HepG2 (cell line): ENCODE results near the gene NUSAP1. TPM values are rescaled to one million over a fixed set of nuclear protein-coding genes. Genes with fewer than 3 reads are reported as not detected.

Source experiments
- ATAC-seq: fragments of 200-7000 bp; cut with Tn5 transposase; 3 replicates; pipeline ENCODE4 v1.9.1; 2020; ENCODE audit warnings: mild to moderate bottlenecking, moderate library complexity
- BruUV-seq: library from RNA; stranded (reverse); fragments of 400-500 nt; replicated peaks from 2 replicates; lab custom pipeline; 2021; lab: Mats Ljungman, UMichigan
- CTCF ChIA-PET: fragments of 300-600 bp; formaldehyde crosslinking; extraction: SDS; loops from one replicate; lab custom pipeline; 2021; ENCODE audit warnings: low total read pairs, inconsistent platforms, low intra/inter-chr PET ratio; lab: Yijun Ruan, JAX
- POLR2A ChIA-PET: fragments of 350-600 bp; sonication (Branson Sonifier 250); formaldehyde crosslinking; loops from one replicate; lab custom pipeline; 2020; ENCODE audit warnings: antibody characterized with exemption, inconsistent platforms; lab: Yijun Ruan, JAX
- DNase-seq: peaks from one replicate; pipeline ENCODE4 v3.0.0-alpha.2; 2015; ENCODE audit warnings: low spot score
- FAIRE-seq: peaks from 3 replicates; lab custom pipeline; 2011; peaks lifted over from hg19 to GRCh38; lab: Jason Lieb, UNC
- H2AFZ ChIP-seq: one replicate; pipeline ENCODE4 v1.6.1; 2011; ENCODE audit warnings: low read length, inconsistent platforms
- H3K27ac ChIP-seq: fragments of 300-600 bp; 3 replicates; pipeline ENCODE4 v1.8.0; 2011; ENCODE audit warnings: mixed run types, mild to moderate bottlenecking, mixed read lengths, low read length, inconsistent platforms; ENCODE audit not compliant: insufficient read depth; ENCODE audit errors: extremely low read length
- H3K27me3 ChIP-seq, 2 experiments: fragments of 200-600 bp in 1 of 2; 2 replicates in 1 of 2; 3 replicates in 1 of 2; pipeline versions ENCODE4 v1.6.0 to v1.8.0; 2011; ENCODE audit warnings: low read length in 2 of 2, mild to moderate bottlenecking in 2 of 2, moderate library complexity in 2 of 2, inconsistent platforms in 1 of 2; ENCODE audit not compliant: insufficient read depth in 2 of 2, control insufficient read depth in 1 of 2
- H3K36me3 ChIP-seq, 2 experiments: fragments of 200-600 bp in 1 of 2; replicated peaks in 1 of 2; 2 replicates in 1 of 2; 3 replicates in 1 of 2; pipeline versions ENCODE4 v1.5.1 to v1.8.0; 2011; ENCODE audit warnings: low read length in 2 of 2, inconsistent platforms in 1 of 2; ENCODE audit not compliant: insufficient read depth in 2 of 2, control insufficient read depth in 1 of 2
- H3K4me1 ChIP-seq: 2 replicates; pipeline ENCODE4 v1.5.1; 2012; ENCODE audit warnings: low read length, inconsistent platforms; ENCODE audit not compliant: insufficient read depth
- H3K4me2 ChIP-seq: 2 replicates; pipeline ENCODE4 v1.6.0; 2011; ENCODE audit warnings: low read depth, low read length, inconsistent platforms
- H3K4me3 ChIP-seq, 3 experiments: fragments of 200-600 bp in 1 of 3; sonication (generic), shearing (Covaris generic) in 1 of 3; replicated peaks in 1 of 3; 2 replicates each; pipeline ENCODE4 v1.5.1; 2011 to 2016; ENCODE audit warnings: low read length in 3 of 3, inconsistent platforms in 2 of 3, low read depth in 2 of 3, mild to moderate bottlenecking in 2 of 3, control low read depth in 1 of 3, mixed read lengths in 1 of 3; ENCODE audit not compliant: insufficient read depth in 1 of 3
- H3K79me2 ChIP-seq: one replicate; pipeline ENCODE4 v1.6.1; 2011; ENCODE audit warnings: low read length, inconsistent platforms; ENCODE audit not compliant: insufficient read depth
- H3K9ac ChIP-seq: 2 replicates; pipeline ENCODE4 v1.6.0; 2011; ENCODE audit warnings: mild to moderate bottlenecking, low read depth, low read length, inconsistent platforms; ENCODE audit not compliant: insufficient read depth
- H3K9me3 ChIP-seq: 2 replicates; pipeline ENCODE4 v1.5.1; 2012; ENCODE audit warnings: mild to moderate bottlenecking, low read length
- H4K20me1 ChIP-seq: 2 replicates; pipeline ENCODE4 v1.6.0; 2011; ENCODE audit warnings: inconsistent platforms, mild to moderate bottlenecking, low read length, moderate library complexity; ENCODE audit not compliant: insufficient read depth
- ELF1 ChIP-seq: sonication (generic); formaldehyde crosslinking; IDR thresholded peaks from 2 replicates; pipeline ENCODE4 v1.4.0; 2020; ENCODE audit warnings: missing genetic modification reagents
- FOSL1 ChIP-seq: sonication (generic); formaldehyde crosslinking; IDR thresholded peaks from 2 replicates; pipeline ENCODE4 v1.9.0; 2021; ENCODE audit warnings: missing genetic modification reagents, borderline replicate concordance
- SMC3 ChIP-seq: IDR thresholded peaks from 2 replicates; pipeline ENCODE4 v1.6.1; 2011; ENCODE audit warnings: low read length, improper control_type of control experiment
- ZBTB7B ChIP-seq: sonication (generic); formaldehyde crosslinking; IDR thresholded peaks from 2 replicates; pipeline ENCODE4 v1.4.0; 2020; ENCODE audit warnings: missing genetic modification reagents
- ZC3H4 ChIP-seq: sonication (generic); formaldehyde crosslinking; IDR thresholded peaks from 2 replicates; pipeline ENCODE4 v1.4.0; 2020; ENCODE audit warnings: missing genetic modification reagents, borderline replicate concordance
- ZNF256 ChIP-seq: sonication (generic); formaldehyde crosslinking; conservative IDR thresholded peaks from 2 replicates; pipeline ENCODE4 v1.4.0; 2020; ENCODE audit warnings: missing genetic modification reagents
- ZNF652 ChIP-seq: IDR thresholded peaks from 2 replicates; pipeline ENCODE4 v1.6.1; 2016; ENCODE audit warnings: low read depth, borderline replicate concordance
- WGBS: methylation state at CpG from one replicate; pipeline ENCODE4 v1.1.6; 2017; ENCODE audit warnings: low lambda C conversion rate; 5-methylcytosine and 5-hydroxymethylcytosine counted together
- in situ Hi-C: cut with HindIII; loops from 2 replicates; pipeline ENCODE4 v1.10.0; 2017; ENCODE audit warnings: low pct_unique_long_range_greater_than_20kb; ENCODE audit not compliant: extremely low pct_ligation_motif_present
- intact Hi-C: fragments of 100-400 bp; cut with micrococcal nuclease; formaldehyde crosslinking; loops from one replicate; pipeline ENCODE4 v1.10.0; 2022; ENCODE audit not compliant: unreplicated experiment
- polyA plus RNA-seq, 8 experiments: library from polyadenylated mRNA; depleted of rRNA in 3 of 8; stranded (reverse) in 7 of 8; unstranded in 1 of 8; fragments of >200 nt; fragmentation: Illumina TruSeq in 4 of 8; extraction: Trizol in 4 of 8; gene quantifications; 2 replicates each; pipeline versions ENCODE4 v1.2.1 to v1.2.3, GENCODE V29; 2011 to 2016; ENCODE audit warnings: low read depth in 4 of 8, missing spikeins in 1 of 8, mixed read lengths in 1 of 8; ENCODE audit not compliant: insufficient read depth in 1 of 8
- total RNA-seq, 5 experiments: library from RNA; depleted of rRNA; stranded (reverse); fragments of >200 nt; fragmentation: Illumina TruSeq; extraction: Trizol; gene quantifications; 2 replicates each; pipeline ENCODE4 v1.2.3, GENCODE V29; 2016; ENCODE audit warnings: low read depth in 1 of 5
- TF ChIP-seq, protein P1 (sequence below): sonication (generic); formaldehyde crosslinking; IDR thresholded peaks from 2 replicates; pipeline ENCODE4 v1.5.0; 2020; ENCODE audit warnings: missing genetic modification reagents
- TF ChIP-seq, protein P2 (sequence below): sonication (generic); formaldehyde crosslinking; conservative IDR thresholded peaks from 2 replicates; pipeline ENCODE4 v1.8.0; 2022; ENCODE audit warnings: missing genetic modification reagents
- TF ChIP-seq, protein P3 (sequence below): sonication (generic); formaldehyde crosslinking; IDR thresholded peaks from 2 replicates; pipeline ENCODE4 v1.4.0; 2020; ENCODE audit warnings: mild to moderate bottlenecking, missing genetic modification reagents

The NUSAP1 gene
- total and polyA plus RNA-seq, 2 of the 13 experiments (the other 11 are each of a cell fraction or from before 2014, with no cell fraction given), result 59.5 to 106 TPM

DNA sequence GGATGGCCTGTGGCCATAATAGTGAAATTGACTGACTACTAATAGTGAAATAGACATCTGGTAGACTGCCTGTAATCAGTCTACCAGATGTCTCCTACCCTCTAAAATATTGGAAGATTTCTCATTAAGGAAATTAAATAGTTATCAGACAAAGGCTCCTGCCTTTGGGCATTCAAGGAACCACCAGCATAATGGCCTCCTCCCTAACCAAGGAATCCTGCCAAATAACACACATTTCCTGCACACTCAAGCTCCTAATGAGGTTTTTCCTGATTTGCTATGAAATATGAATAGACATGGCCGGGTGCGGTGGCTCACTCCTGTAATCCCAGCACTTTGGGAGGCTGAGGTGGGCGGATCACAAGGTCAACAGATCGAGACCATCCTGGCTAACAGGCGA lies 14.6 kb downstream of the NUSAP1 start:
- POLR2A ChIA-PET, result no interaction called here
- no peak for TF ChIP-seq ELF1 (CRISPR knock-in tag)
- TF ChIP-seq, protein P1, sequence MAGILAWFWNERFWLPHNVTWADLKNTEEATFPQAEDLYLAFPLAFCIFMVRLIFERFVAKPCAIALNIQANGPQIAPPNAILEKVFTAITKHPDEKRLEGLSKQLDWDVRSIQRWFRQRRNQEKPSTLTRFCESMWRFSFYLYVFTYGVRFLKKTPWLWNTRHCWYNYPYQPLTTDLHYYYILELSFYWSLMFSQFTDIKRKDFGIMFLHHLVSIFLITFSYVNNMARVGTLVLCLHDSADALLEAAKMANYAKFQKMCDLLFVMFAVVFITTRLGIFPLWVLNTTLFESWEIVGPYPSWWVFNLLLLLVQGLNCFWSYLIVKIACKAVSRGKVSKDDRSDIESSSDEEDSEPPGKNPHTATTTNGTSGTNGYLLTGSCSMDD, result no peak
- no peak for TF ChIP-seq ZNF256 (CRISPR knock-in tag)
- TF ChIP-seq FOSL1, result no peak
- Histone ChIP-seq H3K4me1 (no peaks in the 10 kb centered on the region), H3K4me2 (no peak overlapping the region), H4K20me1 (no peaks in the 10 kb centered on the region), H2AFZ (no peak overlapping the region), H3K9ac (no peak overlapping the region), H3K36me3 (peaks cover 19 to 74% of the 10 kb centered on the region in 2 experiments), H3K27ac (no peak overlapping the region), H3K9me3 (no peaks in the 10 kb centered on the region), H3K79me2 (no peaks in the 10 kb centered on the region), H3K4me3 (no peak overlapping the region), H3K27me3 (no peaks in the 10 kb centered on the region)
- in situ Hi-C loops (no loop called here), intact Hi-C loops (no loop called here)
- 98% methylated on average over 5 of the region's 5 CpGs for WGBS
- no TSS peak for BruUV-seq
- no peak for DNase-seq
- no peak for FAIRE-seq
- no peak for ATAC-seq
- CTCF ChIA-PET, result no interaction called here

DNA sequence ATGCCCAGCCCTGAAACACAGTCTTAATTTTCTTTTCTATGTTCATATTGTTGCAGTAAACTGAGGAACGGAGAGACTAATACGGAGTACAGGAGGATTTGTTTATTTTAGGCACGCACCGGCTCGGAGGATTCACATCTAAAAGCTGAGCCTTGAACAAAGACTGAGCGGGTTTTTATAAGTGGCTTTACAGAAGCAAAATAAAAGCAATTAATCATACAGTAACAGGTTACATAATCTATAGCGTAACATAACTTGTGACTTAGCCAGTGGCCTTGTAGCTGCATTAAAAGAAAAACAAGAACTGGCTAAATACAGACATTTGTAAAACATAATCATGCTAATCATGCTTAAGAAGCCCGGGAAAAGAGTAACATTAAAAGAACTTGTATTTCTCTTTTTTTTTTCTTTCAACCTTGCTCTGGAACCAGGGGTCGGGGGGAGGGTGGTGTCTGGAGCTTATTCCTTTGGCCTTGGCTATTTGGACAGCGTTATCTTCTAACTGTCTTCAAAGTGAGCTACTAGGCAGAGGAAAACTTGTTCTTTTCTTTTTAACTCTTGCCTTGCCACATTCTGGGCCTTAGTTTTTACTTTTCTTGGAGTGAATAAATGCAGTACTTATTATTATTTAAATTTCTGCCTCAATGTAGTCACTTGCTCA lies 17.5 kb downstream of the NUSAP1 start:
- POLR2A ChIA-PET, result interaction anchor here (1.2 kb wide), 1 partner anchor 53 kb away, joined by 6 read pairs; no protein-coding TSS in a partner anchor
- Histone ChIP-seq H3K9ac (no peak overlapping the region), H3K4me2 (no peak overlapping the region), H3K36me3 (peaks cover 24 to 69% of the 10 kb centered on the region in 2 experiments), H3K27me3 (no peaks in the 10 kb centered on the region), H3K27ac (no peak overlapping the region), H3K4me1 (no peaks in the 10 kb centered on the region), H3K79me2 (no peaks in the 10 kb centered on the region), H4K20me1 (no peaks in the 10 kb centered on the region), H3K9me3 (no peaks in the 10 kb centered on the region), H3K4me3 (no peak overlapping the region), H2AFZ (no peak overlapping the region)
- DNase-seq, result no peak
- TF ChIP-seq ZBTB7B (no peak), ZNF652 (peak; percentile 34; the same call in 1 of the 2 replicates), ZC3H4 (no peak), SMC3 (no peak)
- TF ChIP-seq, protein P2, sequence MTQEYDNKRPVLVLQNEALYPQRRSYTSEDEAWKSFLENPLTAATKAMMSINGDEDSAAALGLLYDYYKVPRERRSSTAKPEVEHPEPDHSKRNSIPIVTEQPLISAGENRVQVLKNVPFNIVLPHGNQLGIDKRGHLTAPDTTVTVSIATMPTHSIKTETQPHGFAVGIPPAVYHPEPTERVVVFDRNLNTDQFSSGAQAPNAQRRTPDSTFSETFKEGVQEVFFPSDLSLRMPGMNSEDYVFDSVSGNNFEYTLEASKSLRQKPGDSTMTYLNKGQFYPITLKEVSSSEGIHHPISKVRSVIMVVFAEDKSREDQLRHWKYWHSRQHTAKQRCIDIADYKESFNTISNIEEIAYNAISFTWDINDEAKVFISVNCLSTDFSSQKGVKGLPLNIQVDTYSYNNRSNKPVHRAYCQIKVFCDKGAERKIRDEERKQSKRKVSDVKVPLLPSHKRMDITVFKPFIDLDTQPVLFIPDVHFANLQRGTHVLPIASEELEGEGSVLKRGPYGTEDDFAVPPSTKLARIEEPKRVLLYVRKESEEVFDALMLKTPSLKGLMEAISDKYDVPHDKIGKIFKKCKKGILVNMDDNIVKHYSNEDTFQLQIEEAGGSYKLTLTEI (CRISPR knock-in tag), result no peak
- TF ChIP-seq, protein P3, sequence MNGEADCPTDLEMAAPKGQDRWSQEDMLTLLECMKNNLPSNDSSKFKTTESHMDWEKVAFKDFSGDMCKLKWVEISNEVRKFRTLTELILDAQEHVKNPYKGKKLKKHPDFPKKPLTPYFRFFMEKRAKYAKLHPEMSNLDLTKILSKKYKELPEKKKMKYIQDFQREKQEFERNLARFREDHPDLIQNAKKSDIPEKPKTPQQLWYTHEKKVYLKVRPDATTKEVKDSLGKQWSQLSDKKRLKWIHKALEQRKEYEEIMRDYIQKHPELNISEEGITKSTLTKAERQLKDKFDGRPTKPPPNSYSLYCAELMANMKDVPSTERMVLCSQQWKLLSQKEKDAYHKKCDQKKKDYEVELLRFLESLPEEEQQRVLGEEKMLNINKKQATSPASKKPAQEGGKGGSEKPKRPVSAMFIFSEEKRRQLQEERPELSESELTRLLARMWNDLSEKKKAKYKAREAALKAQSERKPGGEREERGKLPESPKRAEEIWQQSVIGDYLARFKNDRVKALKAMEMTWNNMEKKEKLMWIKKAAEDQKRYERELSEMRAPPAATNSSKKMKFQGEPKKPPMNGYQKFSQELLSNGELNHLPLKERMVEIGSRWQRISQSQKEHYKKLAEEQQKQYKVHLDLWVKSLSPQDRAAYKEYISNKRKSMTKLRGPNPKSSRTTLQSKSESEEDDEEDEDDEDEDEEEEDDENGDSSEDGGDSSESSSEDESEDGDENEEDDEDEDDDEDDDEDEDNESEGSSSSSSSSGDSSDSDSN, result no peak
- BruUV-seq, result no TSS peak
- no peak for ATAC-seq
- CTCF ChIA-PET, result no interaction called here
- in situ Hi-C loops (no loop called here), intact Hi-C loops (no loop called here)
- no peak for FAIRE-seq
- WGBS, result 94% methylated on average over 10 of the region's 10 CpGs
